ENCODE measurements around the gene TMEM270. TPM values are rescaled to one million over a fixed set of nuclear protein-coding genes. Genes with fewer than 3 reads are reported as not detected.

TMEM270 gene
- total RNA-seq, 2 donors from 2014 or later: 4.9 TPM; not detected in 1

GRCh38 chr7:73851410-73852338 is 9.3 kb upstream of the TMEM270 start:
- peak overlapping the region in 1 of 2 donors; percentile 20 for H3K27ac ChIP-seq
- H3K4me3 ChIP-seq: no peak overlapping the region
- H3K27me3 ChIP-seq (replicated peaks; ENCODE audit: insufficient read depth): no peaks in the 10 kb centered on the region
- 44% methylated on average over 8 of the region's 8 CpGs for WGBS
- H3K4me1 ChIP-seq (replicated peaks): no peaks in the 10 kb centered on the region
- H3K9me3 ChIP-seq: no peaks in the 10 kb centered on the region
- intact Hi-C loops (cut with DNase I): loop anchor here (5.0 to 10.0 kb wide), 2 partner anchors 109 to 247 kb away; no protein-coding TSS in a partner anchor
- DNase-seq (ENCODE audit: low spot score): no peak
- TF ChIP-seq POLR2AphosphoS5 (IDR thresholded peaks at IDR 0.05): peak; percentile 37
- no peak for TF ChIP-seq CTCF (IDR thresholded peaks at IDR 0.05)
- H3K36me3 ChIP-seq: no peaks in the 10 kb centered on the region

GRCh38 chr7:73852500-73852899 is 8.5 kb upstream of the TMEM270 start:
- H3K27me3 ChIP-seq (replicated peaks; ENCODE audit: insufficient read depth): no peaks in the 10 kb centered on the region
- H3K4me1 ChIP-seq (replicated peaks): no peaks in the 10 kb centered on the region
- no peak for DNase-seq (ENCODE audit: low spot score)
- intact Hi-C loops (cut with DNase I): loop anchor here (5.0 to 10.0 kb wide), 2 partner anchors 110 to 248 kb away; no protein-coding TSS in a partner anchor
- no peak overlapping the region for H3K27ac ChIP-seq
- H3K4me3 ChIP-seq: no peak overlapping the region
- WGBS: 70% methylated on average over 5 of the region's 5 CpGs
- H3K9me3 ChIP-seq: no peaks in the 10 kb centered on the region
- TF ChIP-seq CTCF (IDR thresholded peaks at IDR 0.05) (no peak), POLR2A (IDR thresholded peaks at IDR 0.05) (no peak), POLR2AphosphoS5 (IDR thresholded peaks at IDR 0.05) (no peak)
- no peaks in the 10 kb centered on the region for H3K36me3 ChIP-seq

DNA sequence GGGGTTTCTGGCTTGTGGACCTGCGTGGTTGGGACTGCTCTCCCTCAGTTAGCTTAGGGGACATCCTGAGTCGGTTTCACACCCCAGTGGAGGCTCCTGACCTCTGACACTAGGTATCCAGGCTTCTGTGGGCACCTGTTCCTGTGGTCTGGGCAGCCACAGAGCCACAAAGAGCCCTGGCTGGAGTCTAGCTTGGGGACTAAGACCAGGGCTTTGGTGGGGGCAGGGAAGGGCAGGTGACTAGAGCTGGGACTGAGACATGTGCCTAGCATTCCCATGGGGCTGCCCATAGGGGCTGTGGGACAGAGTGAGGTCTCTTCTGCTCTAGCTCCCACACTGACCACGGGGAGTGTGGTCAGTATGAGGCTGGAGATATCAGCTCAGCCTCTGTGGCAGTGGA is 4.0 kb upstream of the TMEM270 start:
- 51% methylated on average over 3 of the region's 3 CpGs for whole genome bisulfite sequencing
- no peaks in the 10 kb centered on the region for H3K4me1 ChIP-seq (replicated peaks)
- intact Hi-C loops (cut with DNase I): loop anchor here (10.0 kb wide), 1 partner anchor 252 kb away; no protein-coding TSS in a partner anchor

GRCh38 chr7:73858807-73859206 is 2.2 kb upstream of the TMEM270 start:
- no peaks in the 10 kb centered on the region for H3K27me3 ChIP-seq (replicated peaks; ENCODE audit: insufficient read depth)
- H3K27ac ChIP-seq: no peak overlapping the region
- no peaks in the 10 kb centered on the region for H3K4me1 ChIP-seq (replicated peaks)
- H3K4me3 ChIP-seq: no peak overlapping the region
- H3K9me3 ChIP-seq: no peaks in the 10 kb centered on the region
- intact Hi-C loops (cut with DNase I): loop anchor here (10.0 kb wide), 1 partner anchor 254 kb away; no protein-coding TSS in a partner anchor
- H3K36me3 ChIP-seq: no peaks in the 10 kb centered on the region
- no peak for TF ChIP-seq POLR2A (IDR thresholded peaks at IDR 0.05)
- no peak for TF ChIP-seq CTCF (IDR thresholded peaks at IDR 0.05)
- TF ChIP-seq POLR2AphosphoS5 (IDR thresholded peaks at IDR 0.05): no peak
- whole genome bisulfite sequencing: 78% methylated on average over 2 of the region's 2 CpGs
- DNase-seq (ENCODE audit: low spot score): no peak

More for the DNA sequence above, 4.0 kb upstream of the TMEM270 start:
- no peaks in the 10 kb centered on the region for H3K27me3 ChIP-seq (replicated peaks; ENCODE audit: insufficient read depth)
- no peak for TF ChIP-seq CTCF (IDR thresholded peaks at IDR 0.05)
- TF ChIP-seq POLR2A (IDR thresholded peaks at IDR 0.05): no peak
- TF ChIP-seq POLR2AphosphoS5 (IDR thresholded peaks at IDR 0.05): no peak
- no peaks in the 10 kb centered on the region for H3K9me3 ChIP-seq
- DNase-seq (ENCODE audit: low spot score): no peak
- no peak overlapping the region for H3K27ac ChIP-seq
- no peak overlapping the region for H3K4me3 ChIP-seq
- no peaks in the 10 kb centered on the region for H3K36me3 ChIP-seq
